Stimulated activated naive CD8-positive, alpha-beta T cell treated with anti-CD3 and anti-CD28 coated beads, Interleukin-15, amount 100 ng/mL, for 72 hours (primary cell): Measurements from ENCODE around the gene PIAS2.
"Not testable (repeated sequence)": the region's sequence is repeated elsewhere in the genome, so short reads cannot be mapped to it uniquely, and the experiment has no call there.

Experiments used
- ATAC-seq: fragments of 150-1000 bp; cut with Tn5 transposase; 2 replicates; pipeline ENCODE4 v1.10.0; 2021; ENCODE audit warnings: mild to moderate bottlenecking, moderate library complexity
- DNase-seq, 2 donors: peaks; one replicate each; pipeline ENCODE4 v3.0.0; 2021 to 2022
- H3K27ac Mint-ChIP-seq, 2 donors: one replicate each; pipeline ENCODE4 v1.8.0; 2022; ENCODE audit warnings: mild to moderate bottlenecking in 2 of 2, mixed read lengths in 2 of 2, moderate library complexity in 2 of 2
- H3K27me3 Mint-ChIP-seq: one replicate; pipeline ENCODE4 v1.8.0; 2022; ENCODE audit warnings: mixed read lengths
- H3K4me1 Mint-ChIP-seq: one replicate; pipeline ENCODE4 v1.8.0; 2022; ENCODE audit warnings: mild to moderate bottlenecking, mixed read lengths
- H3K4me3 Mint-ChIP-seq, 2 donors: one replicate each; pipeline ENCODE4 v1.8.0; 2022; ENCODE audit warnings: mild to moderate bottlenecking in 2 of 2, mixed read lengths in 2 of 2, moderate library complexity in 1 of 2
- H3K9me3 Mint-ChIP-seq, 2 donors: one replicate each; pipeline ENCODE4 v1.8.0; 2022; ENCODE audit warnings: mixed read lengths in 2 of 2

PIAS2 gene

GRCh38 chr18:46917108-46917802 lies at the start of gene PIAS2, which contains the start of gene KATNAL2:
Gene PIAS2 (minus strand): TSS chr18:46917507. CDS start chr18:46917345, 162 bp downstream.
Gene KATNAL2 (plus strand): TSS chr18:46917602. CDS start chr18:46946873, 29,271 bp downstream.
- DNase-seq = peak; percentile 80
- peak; percentile 88 for ATAC-seq
- peaks cover 51% of the 10 kb centered on the region for H3K4me1 Mint-ChIP-seq
- no peaks in the 10 kb centered on the region for H3K9me3 Mint-ChIP-seq
- H3K27ac Mint-ChIP-seq = peak within 1 kb of the TSS; percentile 91 to 92
- peak within 1 kb of the TSS; percentile 78 to 92 for H3K4me3 Mint-ChIP-seq
- H3K27me3 Mint-ChIP-seq = no peaks in the 10 kb centered on the region

GRCh38 chr18:46966266-46966665 lies 49.0 kb upstream of the PIAS2 start:
- ATAC-seq, H3K27me3 Mint-ChIP-seq, H3K9me3 Mint-ChIP-seq, DNase-seq, H3K4me1 Mint-ChIP-seq, H3K4me3 Mint-ChIP-seq, H3K27ac Mint-ChIP-seq: not testable (repeated sequence)

GRCh38 chr18:46964579-46965293 lies 47.4 kb upstream of the PIAS2 start:
- peak; percentile 66 for ATAC-seq
- not testable (repeated sequence) for H3K4me3 Mint-ChIP-seq, H3K9me3 Mint-ChIP-seq, H3K27me3 Mint-ChIP-seq, DNase-seq, H3K4me1 Mint-ChIP-seq, H3K27ac Mint-ChIP-seq

GRCh38 chr18:46963656-46964578 lies 46.6 kb upstream of the PIAS2 start:
- ATAC-seq = peak; percentile 57
- DNase-seq, H3K27ac Mint-ChIP-seq, H3K4me1 Mint-ChIP-seq, H3K4me3 Mint-ChIP-seq, H3K9me3 Mint-ChIP-seq, H3K27me3 Mint-ChIP-seq: not testable (repeated sequence)

- H3K27me3 Mint-ChIP-seq = no peaks in the 10 kb centered on the region
- DNase-seq (no peak), ATAC-seq (no peak)
- no peak overlapping the region for H3K4me3 Mint-ChIP-seq
- no peaks in the 10 kb centered on the region for H3K4me1 Mint-ChIP-seq
- peaks cover 6 to 7% of the 10 kb centered on the region in 2 donors for H3K9me3 Mint-ChIP-seq
- H3K27ac Mint-ChIP-seq = no peak overlapping the region
These were observed 40.9 kb upstream of the PIAS2 start for GRCh38 chr18:46958209-46958608.

GRCh38 chr18:46953195-46953594 lies 35.9 kb upstream of the PIAS2 start:
- no peaks in the 10 kb centered on the region for H3K4me1 Mint-ChIP-seq
- no peak overlapping the region for H3K4me3 Mint-ChIP-seq
- H3K9me3 Mint-ChIP-seq = no peaks in the 10 kb centered on the region
- ATAC-seq (no peak), DNase-seq (no peak)
- peaks cover 17% of the 10 kb centered on the region for H3K27me3 Mint-ChIP-seq
- no peak overlapping the region for H3K27ac Mint-ChIP-seq

- H3K27ac Mint-ChIP-seq = no peak overlapping the region
- no peaks in the 10 kb centered on the region for H3K4me1 Mint-ChIP-seq
- no peak for DNase-seq
- peaks cover 17% of the 10 kb centered on the region for H3K27me3 Mint-ChIP-seq
- H3K9me3 Mint-ChIP-seq = no peaks in the 10 kb centered on the region
- H3K4me3 Mint-ChIP-seq = no peak overlapping the region
- ATAC-seq = no peak
These were observed 32.9 kb upstream of the PIAS2 start for GRCh38 chr18:46950064-46950656.

- no peaks in the 10 kb centered on the region for H3K4me1 Mint-ChIP-seq
- H3K9me3 Mint-ChIP-seq = no peaks in the 10 kb centered on the region
- DNase-seq = peak; percentile 59 to 74
- H3K4me3 Mint-ChIP-seq = no peak overlapping the region
- no peak overlapping the region for H3K27ac Mint-ChIP-seq
- peaks cover 17% of the 10 kb centered on the region for H3K27me3 Mint-ChIP-seq
- peak; percentile 99 for ATAC-seq
These were observed 29.5 kb upstream of the PIAS2 start for GRCh38 chr18:46946656-46947282.

- H3K4me1 Mint-ChIP-seq = no peaks in the 10 kb centered on the region
- ATAC-seq = no peak
These were observed 25.3 kb upstream of the PIAS2 start for GRCh38 chr18:46942646-46943045.

GRCh38 chr18:46939998-46940571 lies 22.8 kb upstream of the PIAS2 start:
- Mint-ChIP-seq H3K9me3 (no peaks in the 10 kb centered on the region), H3K27me3 (no peaks in the 10 kb centered on the region), H3K27ac (no peak overlapping the region), H3K4me1 (no peaks in the 10 kb centered on the region), H3K4me3 (no peak overlapping the region)
- ATAC-seq (no peak), DNase-seq (no peak)

More at GRCh38 chr18:46942646-46943045, 25.3 kb upstream of the PIAS2 start:
- H3K27ac Mint-ChIP-seq = no peak overlapping the region
- H3K27me3 Mint-ChIP-seq = no peaks in the 10 kb centered on the region
- no peaks in the 10 kb centered on the region for H3K9me3 Mint-ChIP-seq
- no peak for DNase-seq
- H3K4me3 Mint-ChIP-seq = no peak overlapping the region

GRCh38 chr18:46939337-46939963 lies 22.1 kb upstream of the PIAS2 start:
- no peak overlapping the region for H3K4me3 Mint-ChIP-seq
- no peak for DNase-seq
- H3K27me3 Mint-ChIP-seq = no peaks in the 10 kb centered on the region
- ATAC-seq = no peak
- no peak overlapping the region for H3K27ac Mint-ChIP-seq
- no peaks in the 10 kb centered on the region for H3K4me1 Mint-ChIP-seq
- no peaks in the 10 kb centered on the region for H3K9me3 Mint-ChIP-seq

GRCh38 chr18:46920653-46921052 lies 3.3 kb upstream of the PIAS2 start:
- H3K4me1 Mint-ChIP-seq = peaks cover 24% of the 10 kb centered on the region
- no peak overlapping the region for H3K4me3 Mint-ChIP-seq
- no peak for DNase-seq
- peaks cover 0 to 4% of the 10 kb centered on the region in 2 donors for H3K9me3 Mint-ChIP-seq
- no peak overlapping the region for H3K27ac Mint-ChIP-seq
- no peaks in the 10 kb centered on the region for H3K27me3 Mint-ChIP-seq
- ATAC-seq = no peak

GRCh38 chr18:46920067-46920466 lies 2.8 kb upstream of the PIAS2 start:
- H3K27me3 Mint-ChIP-seq = no peaks in the 10 kb centered on the region
- no peak for ATAC-seq
- DNase-seq = no peak
- H3K4me3 Mint-ChIP-seq = no peak overlapping the region
- peak overlapping the region in 1 of 2 donors; percentile 12 for H3K27ac Mint-ChIP-seq
- H3K4me1 Mint-ChIP-seq = peaks cover 30% of the 10 kb centered on the region
- H3K9me3 Mint-ChIP-seq = peaks cover 0 to 4% of the 10 kb centered on the region in 2 donors
